Measurements from ENCODE around the gene AP1G2.
A peak's percentile ranks its signal among the peaks of the same experiment; 100 is the strongest.
"Not testable (repeated sequence)": the region's sequence is repeated elsewhere in the genome, so short reads cannot be mapped to it uniquely, and the experiment has no call there.

Gene AP1G2

GRCh38 chr14:23600322-23600707, 32.7 kb upstream of the AP1G2 start:
- DNase-seq, result no peak

GRCh38 chr14:23594191-23594590, 26.6 kb upstream of the AP1G2 start:
- DNase-seq, result not testable (repeated sequence)

DNA sequence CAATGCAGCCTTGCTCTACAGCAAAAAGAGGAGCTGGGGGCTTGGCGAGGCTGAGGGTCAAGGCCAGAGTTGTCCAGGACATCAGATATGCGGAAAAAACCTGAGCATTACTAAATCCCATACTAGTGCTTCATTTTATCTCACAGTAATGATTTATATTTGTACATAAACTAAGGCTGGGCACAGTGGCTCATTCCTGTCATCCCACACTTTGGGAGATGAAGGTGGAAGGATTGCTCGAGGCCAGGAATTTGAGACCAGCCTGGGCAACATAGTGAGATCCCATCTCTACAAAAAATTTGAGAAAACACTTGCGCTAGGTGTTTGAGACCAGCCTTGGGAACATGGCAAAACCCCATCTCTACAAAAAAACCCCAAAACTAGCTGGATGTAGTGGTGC, 22.6 kb upstream of the AP1G2 start:
- DNase-seq, result no peak

- no peak for DNase-seq
Measured at GRCh38 chr14:23589606-23590005, 22.0 kb upstream of the AP1G2 start.

GRCh38 chr14:23588884-23589598, 21.4 kb upstream of the AP1G2 start:
- peak; percentile 89 for DNase-seq

DNA sequence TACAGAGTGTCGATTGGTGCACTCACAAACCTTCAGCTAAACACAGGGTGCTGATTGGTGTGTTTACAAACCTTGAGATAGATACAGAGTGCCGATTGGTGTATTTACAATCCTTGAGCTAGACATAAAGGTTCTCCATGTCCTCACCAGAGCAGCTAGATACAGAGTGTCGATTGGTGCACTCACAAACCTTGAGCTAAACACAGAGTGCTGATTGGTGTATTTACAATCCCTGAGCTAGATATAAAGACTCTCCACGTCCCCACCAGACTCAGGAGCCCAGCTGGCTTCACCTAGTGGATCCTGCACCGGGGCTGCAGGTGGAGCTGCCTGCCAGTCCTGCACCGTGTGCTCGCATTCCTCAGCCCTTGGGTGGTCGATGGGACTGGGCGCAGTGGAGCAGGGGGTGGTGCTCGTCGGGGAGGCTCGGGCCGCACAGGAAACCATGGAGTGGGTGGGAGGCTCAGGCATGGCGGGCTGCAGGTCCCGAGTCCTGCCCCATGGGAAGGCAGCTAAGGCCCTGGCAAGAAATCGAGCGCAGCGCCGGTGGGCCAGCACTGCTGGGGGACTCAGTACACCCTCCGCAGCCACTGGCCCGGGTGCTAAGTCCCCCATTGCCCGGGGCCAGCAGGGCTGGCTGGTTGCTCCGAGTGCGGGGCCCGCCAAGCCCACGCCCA, 17.1 kb upstream of the AP1G2 start:
- not testable (repeated sequence) for DNase-seq

GRCh38 chr14:23583761-23584526, 16.4 kb upstream of the AP1G2 start:
- not testable (repeated sequence) for DNase-seq

GRCh38 chr14:23582906-23583760, 15.5 kb upstream of the AP1G2 start:
- no peak for DNase-seq

GRCh38 chr14:23580948-23581281, 13.3 kb upstream of the AP1G2 start:
- no peak for DNase-seq

- no peak for DNase-seq
Measured at GRCh38 chr14:23580152-23580926, 12.7 kb upstream of the AP1G2 start.

DNA sequence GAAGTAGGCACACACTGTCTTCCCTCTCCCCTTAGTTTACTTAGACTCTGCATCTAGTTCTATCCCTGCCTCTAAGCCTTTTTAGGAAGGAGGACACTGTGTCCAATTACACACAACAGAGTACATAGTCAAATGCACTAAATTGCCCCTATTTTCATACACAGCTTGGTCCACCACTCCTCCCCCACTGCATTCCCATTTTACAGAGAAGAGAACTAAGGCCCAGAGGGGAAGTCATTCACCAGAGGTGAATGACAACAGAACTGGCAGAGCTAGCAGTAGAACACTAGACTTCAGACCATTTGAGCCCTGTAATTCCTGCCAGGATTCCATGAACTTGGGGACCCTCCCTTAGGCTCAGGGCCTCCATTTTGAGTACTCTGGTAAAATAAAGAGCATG, 12.1 kb upstream of the AP1G2 start:
- DNase-seq, result no peak

DNA sequence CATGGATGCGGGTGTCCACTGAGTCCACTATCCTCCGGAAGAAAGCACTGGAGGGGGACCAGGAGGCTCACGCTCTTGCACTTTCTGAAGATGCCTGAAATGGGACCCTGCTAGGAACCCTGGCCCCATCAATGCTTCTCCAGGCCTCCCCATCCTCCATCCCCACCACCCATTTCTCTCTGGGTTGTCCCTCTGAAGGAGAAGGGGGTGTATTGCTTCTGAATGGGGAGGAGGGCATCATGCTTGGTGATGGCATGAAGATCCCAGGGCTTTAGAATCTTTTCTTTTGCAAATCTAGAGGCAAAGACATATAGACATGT, 11.7 kb upstream of the AP1G2 start:
- DNase-seq, result no peak

DNA sequence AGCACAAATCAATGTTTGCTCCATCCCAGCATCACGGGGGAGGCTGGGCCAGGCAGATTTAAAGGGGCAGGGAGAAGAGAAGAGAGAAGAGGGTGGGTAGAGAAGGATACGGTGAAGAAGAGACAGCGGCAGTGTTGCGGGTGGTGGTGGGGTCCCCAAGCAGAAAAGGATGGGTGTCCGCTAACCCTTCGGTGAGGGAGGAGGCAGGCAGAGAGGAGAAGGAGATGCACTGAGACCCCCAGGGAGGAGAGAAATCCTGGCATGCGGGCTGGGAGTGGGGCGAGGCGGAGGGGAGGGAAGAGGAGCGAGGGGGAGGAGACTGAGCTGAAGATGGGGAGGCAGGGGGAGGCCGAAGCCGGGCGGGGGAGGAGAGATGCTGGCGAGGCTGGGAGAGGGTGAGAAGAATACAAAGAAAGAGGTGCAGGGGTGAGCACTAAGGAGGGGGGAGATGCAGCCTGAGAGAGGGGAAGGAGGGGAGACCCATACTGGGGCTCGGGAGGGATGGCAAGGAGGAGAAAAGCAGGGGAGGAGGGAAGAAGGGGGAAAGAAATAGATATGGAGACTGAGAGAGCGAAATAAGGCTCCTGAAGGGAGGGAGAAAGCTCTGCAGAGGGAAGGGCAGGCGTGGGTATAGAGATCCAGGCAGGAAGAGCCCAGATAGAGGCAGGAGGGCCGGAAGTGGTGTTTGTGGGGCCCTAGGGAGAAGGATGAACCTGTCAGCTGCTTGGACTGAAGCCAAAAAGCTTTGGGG, 11.1 kb upstream of the AP1G2 start, which contains the start of gene JPH4:
JPH4 (minus strand) TSS at position 231 of the 751 bp plus-strand sequence. CDS start 1,337 bp downstream, outside the sequence.
- DNase-seq, result no peak

GRCh38 chr14:23577710-23578392, 10.3 kb upstream of the AP1G2 start:
- no peak for DNase-seq

DNA sequence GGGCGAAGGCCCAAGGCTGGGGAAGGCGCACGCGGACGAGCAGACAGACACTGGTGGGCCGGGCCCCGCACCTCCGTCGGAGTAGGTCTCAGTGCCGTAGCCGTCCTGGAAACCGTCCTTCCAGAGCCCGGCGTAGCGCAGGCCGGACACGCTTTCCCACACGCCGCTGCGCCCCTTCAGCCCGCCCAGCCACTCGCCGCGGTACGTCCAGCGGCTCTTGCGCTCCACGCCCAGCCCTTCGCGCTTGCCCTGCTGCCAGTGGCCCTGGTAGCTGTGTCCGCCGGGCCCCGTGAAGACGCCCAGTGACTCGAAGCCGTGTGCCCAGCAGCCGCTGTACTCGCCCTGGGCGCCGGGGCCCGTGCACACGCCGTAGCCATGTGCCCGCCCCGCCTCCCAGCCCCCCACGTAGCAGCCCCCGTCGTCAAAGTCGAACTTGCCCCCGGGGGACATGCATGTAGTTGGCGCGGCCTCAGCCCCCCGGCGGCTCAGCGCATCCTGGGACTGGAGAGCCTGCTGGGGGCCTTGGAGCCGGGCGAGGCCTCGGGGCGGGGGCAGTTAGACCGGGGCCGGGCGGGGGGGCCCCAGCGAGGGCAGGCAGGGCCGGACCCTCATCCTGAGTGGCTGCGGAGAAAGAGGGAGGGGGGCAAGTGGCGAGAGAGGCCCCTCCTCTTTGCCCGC, 9.6 kb upstream of the AP1G2 start:
- no peak for DNase-seq

GRCh38 chr14:23573384-23574015, 5.9 kb upstream of the AP1G2 start:
- DNase-seq, result no peak

DNA sequence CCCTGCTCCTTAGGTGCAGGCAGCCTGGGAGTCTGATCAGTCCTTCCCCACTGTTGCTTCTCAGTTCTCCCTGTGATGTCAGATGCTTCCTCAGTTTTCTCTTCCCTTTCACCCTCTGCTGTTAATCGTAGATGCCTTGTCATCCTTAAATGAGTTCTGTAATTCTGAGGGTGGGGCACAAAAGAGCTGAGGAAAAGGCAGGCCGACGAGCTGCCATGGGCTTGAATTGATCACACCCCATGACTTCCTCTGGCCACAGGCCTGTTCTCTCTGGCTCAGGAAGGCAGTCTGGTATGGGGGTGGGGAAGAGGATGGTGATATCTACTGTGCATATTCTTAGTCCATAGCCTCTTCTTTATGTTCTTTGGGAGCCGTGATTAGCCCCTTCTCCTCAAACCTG, 5.2 kb upstream of the AP1G2 start:
- DNase-seq, result no peak

GRCh38 chr14:23572524-23572828, 4.9 kb upstream of the AP1G2 start:
- no peak for DNase-seq

- no peak for DNase-seq
Measured at GRCh38 chr14:23571701-23572523, 4.3 kb upstream of the AP1G2 start.
